Activated T-cell treated with anti-CD3 and anti-CD28 coated beads, Interleukin-2, amount 50 U/mL, for 48 hours (primary cell): ENCODE results near the gene RFTN1.

Experiments
- DNase-seq, 2 experiments: peaks; one replicate each; pipeline ENCODE4 v3.0.0-alpha.2; 2020

Gene RFTN1, protein sequence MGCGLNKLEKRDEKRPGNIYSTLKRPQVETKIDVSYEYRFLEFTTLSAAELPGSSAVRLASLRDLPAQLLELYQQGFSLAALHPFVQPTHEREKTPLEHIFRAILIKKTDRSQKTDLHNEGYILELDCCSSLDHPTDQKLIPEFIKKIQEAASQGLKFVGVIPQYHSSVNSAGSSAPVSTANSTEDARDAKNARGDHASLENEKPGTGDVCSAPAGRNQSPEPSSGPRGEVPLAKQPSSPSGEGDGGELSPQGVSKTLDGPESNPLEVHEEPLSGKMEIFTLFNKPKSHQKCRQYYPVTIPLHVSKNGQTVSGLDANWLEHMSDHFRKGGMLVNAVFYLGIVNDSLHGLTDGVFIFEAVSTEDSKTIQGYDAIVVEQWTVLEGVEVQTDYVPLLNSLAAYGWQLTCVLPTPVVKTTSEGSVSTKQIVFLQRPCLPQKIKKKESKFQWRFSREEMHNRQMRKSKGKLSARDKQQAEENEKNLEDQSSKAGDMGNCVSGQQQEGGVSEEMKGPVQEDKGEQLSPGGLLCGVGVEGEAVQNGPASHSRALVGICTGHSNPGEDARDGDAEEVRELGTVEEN

GRCh38 chr3:16513141-16514020 lies at the start of gene RFTN1:
TSS of gene RFTN1 (minus strand) at chr3:16513699. CDS start at chr3:16493869, 19,830 bp downstream.
- peak; percentile 68 to 74 for DNase-seq

DNA sequence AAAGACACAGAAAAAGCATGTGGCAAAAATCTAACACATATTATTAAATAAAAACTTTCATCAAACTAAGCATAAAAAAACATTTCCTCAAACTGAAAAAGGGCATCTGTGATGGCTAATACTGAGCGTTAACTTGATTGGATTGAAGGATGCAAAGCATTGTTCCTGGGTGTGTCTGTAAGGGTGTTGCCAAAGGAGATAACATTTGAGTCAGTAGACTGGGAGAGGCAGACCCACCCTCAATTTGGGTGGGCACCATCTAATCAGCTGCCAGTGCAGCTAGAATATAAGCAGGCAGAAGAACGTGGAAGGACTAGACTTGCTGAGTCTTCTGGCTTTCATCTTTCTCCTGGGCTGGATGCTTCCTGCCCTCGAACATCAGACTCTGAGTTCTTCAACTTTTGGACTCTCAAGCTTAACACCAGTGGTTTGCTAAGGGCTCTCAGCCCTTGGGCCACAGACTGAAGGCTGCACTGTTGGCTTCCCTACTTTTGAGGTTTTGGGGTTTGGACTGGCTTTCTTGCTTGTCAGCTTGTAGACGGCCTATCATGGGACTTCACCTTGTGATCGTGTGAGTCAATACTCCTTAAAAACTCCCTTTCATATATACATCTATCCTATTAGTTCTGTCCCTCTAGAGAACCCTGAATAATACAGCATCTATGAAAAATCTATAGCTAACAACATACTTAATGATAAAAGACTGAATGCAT lies 46.3 kb upstream of the RFTN1 start:
- DNase-seq: no peak

DNA sequence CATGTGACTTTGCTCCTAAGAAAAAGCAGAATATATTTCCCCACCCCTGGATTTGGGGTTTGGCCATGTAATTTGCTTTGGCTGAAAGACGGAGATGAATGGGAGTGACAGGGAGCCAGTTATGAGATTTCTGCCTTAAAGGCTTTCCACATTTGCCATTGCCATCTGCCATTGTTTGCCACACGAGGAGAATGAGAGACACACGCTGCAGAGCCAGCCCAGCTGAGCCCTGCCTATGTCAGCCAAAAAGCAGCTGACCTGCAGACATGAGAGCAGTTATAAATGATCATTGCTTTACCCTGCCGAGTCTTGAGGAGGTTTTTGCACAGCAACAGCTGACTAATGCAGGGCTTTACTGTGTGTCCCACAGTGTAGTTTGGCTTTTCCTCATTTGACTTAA lies 40.6 kb upstream of the RFTN1 start:
- DNase-seq: no peak

DNA sequence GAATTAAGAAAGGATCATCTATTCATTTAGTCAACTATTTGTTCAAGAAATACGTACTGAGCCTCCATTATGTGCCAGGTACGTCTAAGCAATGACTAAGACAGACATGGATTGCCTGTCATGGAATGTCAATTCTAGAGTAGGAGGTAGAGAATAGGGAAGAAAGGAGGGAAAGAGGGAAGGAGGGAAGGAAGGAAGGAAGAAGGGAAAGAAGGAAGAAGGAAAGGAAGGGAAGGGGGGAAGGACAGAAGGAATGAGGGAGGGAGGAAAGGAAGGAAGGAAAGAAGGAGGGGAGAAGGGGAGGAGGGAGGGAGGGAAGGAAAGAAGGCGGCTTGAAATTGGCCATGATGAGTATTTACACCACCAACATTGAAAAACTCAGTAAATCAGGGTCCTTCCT lies 39.3 kb upstream of the RFTN1 start:
- DNase-seq: no peak

DNA sequence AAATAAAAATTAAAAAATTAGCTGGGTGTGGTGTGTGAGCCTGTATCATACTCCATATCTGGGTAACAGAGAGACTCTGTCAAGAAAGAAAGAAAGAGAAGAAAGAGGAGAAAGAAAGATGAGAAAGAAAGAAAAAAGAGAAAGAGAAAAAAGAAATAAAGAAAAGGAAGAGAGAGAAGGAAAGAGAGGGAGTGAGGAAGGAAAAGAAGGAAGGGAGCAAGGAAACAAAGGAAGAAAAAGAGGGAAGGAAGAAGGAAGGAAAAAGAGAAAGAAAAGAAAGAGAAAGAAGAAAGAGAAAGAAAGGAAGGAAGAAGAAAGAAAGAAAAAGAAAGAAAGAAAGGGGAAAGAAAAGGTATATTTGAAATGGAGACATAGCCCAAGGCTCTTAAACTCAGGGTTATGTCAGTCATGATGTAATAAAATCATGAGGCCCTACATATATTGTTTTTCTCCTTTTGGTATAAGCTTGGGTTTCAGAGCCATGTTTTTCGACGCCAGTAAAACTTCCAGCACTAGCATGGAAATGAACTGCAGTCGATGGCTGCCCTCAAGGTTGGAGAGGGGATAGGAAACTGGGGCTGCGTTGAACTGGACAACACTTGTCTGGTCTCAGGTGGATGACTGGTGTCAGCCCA lies 38.0 kb upstream of the RFTN1 start:
- no peak for DNase-seq

- DNase-seq: peak; percentile 77 to 81
Observed at GRCh38 chr3:16550676-16551341, 37.3 kb upstream of the RFTN1 start.

- DNase-seq: no peak
Observed at GRCh38 chr3:16550305-16550675, 36.8 kb upstream of the RFTN1 start.

DNA sequence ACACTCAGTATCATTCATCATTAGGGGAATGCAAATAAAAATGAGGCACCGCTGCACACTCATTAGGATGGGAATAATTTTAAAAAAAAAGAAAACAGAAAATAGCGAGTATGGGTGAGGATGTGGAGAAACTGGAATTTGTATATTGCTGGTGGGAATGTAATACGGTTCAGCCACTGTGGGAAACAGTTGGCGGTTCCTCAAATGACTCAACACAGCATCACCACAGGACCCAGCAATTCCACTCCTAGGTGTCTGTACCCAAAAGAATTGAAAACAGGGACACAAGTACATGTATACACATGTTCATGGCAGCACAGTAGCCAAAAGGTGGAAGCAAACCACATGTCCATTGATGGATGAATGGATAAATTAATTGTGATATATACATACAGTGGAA lies 35.2 kb upstream of the RFTN1 start:
- no peak for DNase-seq

GRCh38 chr3:16547561-16548357 lies 34.3 kb upstream of the RFTN1 start:
- no peak for DNase-seq

DNA sequence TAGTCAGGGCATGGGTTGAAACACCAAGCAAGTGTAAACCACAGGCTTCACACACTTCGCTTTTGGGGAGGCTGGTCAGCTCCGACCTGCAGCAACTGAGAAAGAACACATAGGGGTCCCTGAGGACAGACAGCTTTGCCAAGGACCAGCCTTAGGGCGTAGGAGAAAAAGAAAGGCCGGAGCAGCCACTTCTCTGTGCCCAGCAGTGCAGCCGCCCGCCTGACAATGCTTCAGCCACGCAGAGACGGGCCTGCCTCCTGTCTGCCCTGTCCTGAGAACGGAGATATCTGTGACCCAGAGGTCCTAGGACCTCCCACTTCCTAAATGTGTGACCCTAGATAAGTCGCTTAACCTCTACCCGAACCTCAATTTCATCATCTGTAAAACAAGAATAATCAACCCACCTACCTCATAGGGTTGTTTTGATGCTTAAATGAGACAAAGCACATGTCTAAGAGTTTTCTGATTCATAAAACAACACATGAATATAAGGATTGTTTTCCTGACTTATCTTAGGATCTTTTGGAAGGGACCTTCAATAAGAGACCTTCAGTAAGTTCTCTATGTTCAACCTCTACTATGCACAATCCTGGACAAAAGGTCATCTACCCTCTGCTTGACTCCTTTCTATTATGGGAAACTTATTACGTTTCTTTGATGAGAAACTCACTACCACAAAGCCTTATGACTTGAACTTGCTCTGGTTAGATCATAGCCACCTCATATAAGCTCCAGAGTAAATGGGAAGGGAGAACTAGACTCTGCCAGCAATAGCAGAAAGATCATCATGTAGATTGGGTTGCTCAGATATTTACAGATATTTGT lies 32.9 kb upstream of the RFTN1 start:
- no peak for DNase-seq

- no peak for DNase-seq
Observed at GRCh38 chr3:16545413-16546185, 32.1 kb upstream of the RFTN1 start.

GRCh38 chr3:16543242-16543864 lies 29.9 kb upstream of the RFTN1 start:
- DNase-seq: no peak

- no peak for DNase-seq
Observed at GRCh38 chr3:16538507-16538906, 25.0 kb upstream of the RFTN1 start.

DNA sequence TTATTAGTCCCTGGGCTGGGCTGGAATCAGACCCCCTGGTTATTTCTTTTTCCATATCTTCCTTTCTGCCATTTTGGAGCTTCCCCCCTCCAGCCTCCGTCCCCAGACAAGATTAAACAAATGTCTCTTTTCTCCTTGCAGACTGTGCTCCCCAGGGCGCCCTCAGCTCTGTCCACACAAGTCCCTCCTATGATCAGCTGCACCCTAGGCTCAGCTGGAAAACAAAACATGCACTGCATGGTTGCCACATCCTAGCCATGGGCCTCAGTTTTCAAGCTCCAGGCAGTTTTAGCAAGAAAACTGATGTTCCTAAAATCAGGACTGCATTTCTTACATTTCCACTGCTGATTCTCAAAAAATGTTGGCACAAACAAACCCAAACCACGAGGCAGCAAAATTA lies 23.5 kb upstream of the RFTN1 start:
- DNase-seq: no peak

DNA sequence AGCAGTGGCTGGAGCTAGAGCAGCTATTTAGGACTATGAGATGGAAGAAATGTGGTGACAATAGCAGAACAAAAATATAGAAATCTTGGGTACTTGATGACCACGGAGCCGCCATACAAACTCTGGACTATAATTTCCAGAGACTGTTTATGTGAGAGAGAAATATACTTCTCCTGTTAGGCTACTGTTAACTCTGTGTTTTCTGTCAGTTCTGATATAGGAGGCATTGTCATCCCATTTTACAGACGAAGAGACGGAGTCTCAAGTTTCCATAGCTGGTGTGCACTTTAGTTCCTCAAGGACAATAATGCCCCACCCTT lies 22.8 kb upstream of the RFTN1 start:
- DNase-seq: no peak

DNA sequence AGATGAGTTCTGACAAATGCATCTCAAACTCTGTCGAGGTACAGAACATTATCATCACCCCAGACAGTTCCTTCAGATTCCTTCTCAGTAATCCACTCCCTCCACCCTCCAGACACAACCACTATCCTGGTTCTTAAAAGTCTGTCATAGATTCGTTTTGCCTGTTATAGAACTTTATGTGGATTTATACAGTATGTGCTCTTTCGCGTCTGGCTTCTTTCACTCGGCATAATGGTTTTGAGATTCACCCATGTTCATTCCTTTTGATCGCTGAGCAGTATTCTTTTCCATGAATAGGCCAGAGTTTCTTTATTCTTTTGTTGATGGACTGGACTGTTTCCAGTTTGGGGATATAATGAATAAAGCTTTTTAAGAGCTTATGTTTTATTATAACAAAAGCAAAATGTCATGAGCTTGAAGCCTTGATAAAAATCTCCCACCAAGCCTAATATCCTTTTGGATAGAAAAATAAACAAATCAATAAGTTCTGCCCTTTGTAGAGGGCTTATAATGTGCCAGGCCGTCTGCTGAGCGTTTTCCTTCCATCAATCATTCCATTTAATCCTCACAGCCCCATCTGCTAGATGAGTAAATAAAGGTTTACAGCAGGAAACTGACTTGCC lies 21.3 kb upstream of the RFTN1 start:
- DNase-seq: no peak

- no peak for DNase-seq
Observed at GRCh38 chr3:16533928-16534574, 20.6 kb upstream of the RFTN1 start.

- no peak for DNase-seq
Observed at GRCh38 chr3:16529264-16529663, 15.8 kb upstream of the RFTN1 start.
